Parathyroid adenoma (tissue), 2 donors: ENCODE results near the gene FKBP9.

ENCODE experiments used
- H2AFZ ChIP-seq: fragments of 300-600 bp; sonication (generic); one replicate; pipeline ENCODE4 v1.7.0; 2017; ENCODE audit warnings: antibody characterized with exemption, mild to moderate bottlenecking
- H3K27ac ChIP-seq: fragments of 300-600 bp; sonication (generic); one replicate; pipeline ENCODE4 v1.7.0; 2017
- H3K27me3 ChIP-seq: fragments of 300-600 bp; sonication (generic); one replicate; pipeline ENCODE4 v1.7.0; 2017; ENCODE audit warnings: low read length; ENCODE audit not compliant: control insufficient read depth, insufficient read depth
- H3K36me3 ChIP-seq: fragments of 300-600 bp; sonication (generic); one replicate; pipeline ENCODE4 v1.7.0; 2017; ENCODE audit warnings: low read length; ENCODE audit not compliant: control insufficient read depth, insufficient read depth
- H3K4me1 ChIP-seq: fragments of 300-600 bp; sonication (generic); one replicate; pipeline ENCODE4 v1.7.0; 2017; ENCODE audit warnings: control low read depth
- H3K4me2 ChIP-seq: fragments of 300-600 bp; sonication (generic); one replicate; pipeline ENCODE4 v1.7.0; 2017; ENCODE audit warnings: low read length
- H3K4me3 ChIP-seq: fragments of 300-600 bp; sonication (generic); one replicate; pipeline ENCODE4 v1.7.0; 2017; ENCODE audit warnings: low read depth, low read length
- H3K79me2 ChIP-seq: fragments of 300-600 bp; sonication (generic); one replicate; pipeline ENCODE4 v1.7.0; 2017; ENCODE audit warnings: control low read depth
- H3K9ac ChIP-seq: fragments of 300-600 bp; sonication (generic); one replicate; pipeline ENCODE4 v1.7.0; 2017; ENCODE audit warnings: mild to moderate bottlenecking
- H3K9me3 ChIP-seq: fragments of 300-600 bp; sonication (generic); one replicate; pipeline ENCODE4 v1.7.0; 2017; ENCODE audit warnings: low read length; ENCODE audit not compliant: control insufficient read depth
- TF ChIP-seq, protein P1 (sequence below): fragments of 300-600 bp; sonication (generic); IDR thresholded peaks from one replicate; pipeline ENCODE4 v1.7.0; 2017; ENCODE audit warnings: antibody characterized with exemption, mild to moderate bottlenecking
- donor health status: primary hyperparathyroidism.

The FKBP9 gene

DNA sequence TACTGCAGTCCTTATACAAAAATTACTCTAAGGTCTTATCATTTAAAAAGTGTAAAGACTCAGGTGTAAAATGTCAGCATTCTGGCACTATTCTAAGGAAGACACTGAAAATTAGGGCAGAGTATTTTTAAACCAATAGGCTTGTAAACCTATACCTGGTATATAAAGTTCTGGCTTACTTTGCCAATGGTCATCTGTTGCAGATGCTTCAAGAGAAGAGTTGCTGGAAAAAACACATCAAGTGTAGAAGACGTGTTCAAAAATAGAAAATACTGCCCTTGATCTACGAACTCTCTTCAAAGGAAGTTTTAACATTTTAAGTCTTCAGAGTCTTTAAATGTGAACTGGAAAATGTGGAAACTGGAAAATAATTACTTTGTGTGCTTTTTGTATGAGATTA, 81.4 kb downstream of the FKBP9 start:
- Histone ChIP-seq H3K27me3 (no peaks in the 10 kb centered on the region), H3K27ac (no peak overlapping the region), H3K4me2 (no peak overlapping the region), H2AFZ (no peak overlapping the region), H3K4me3 (no peak overlapping the region), H3K36me3 (no peaks in the 10 kb centered on the region), H3K9me3 (no peaks in the 10 kb centered on the region), H3K4me1 (no peaks in the 10 kb centered on the region), H3K9ac (no peak overlapping the region), H3K79me2 (peaks cover 2% of the 10 kb centered on the region)
- TF ChIP-seq, protein P1, sequence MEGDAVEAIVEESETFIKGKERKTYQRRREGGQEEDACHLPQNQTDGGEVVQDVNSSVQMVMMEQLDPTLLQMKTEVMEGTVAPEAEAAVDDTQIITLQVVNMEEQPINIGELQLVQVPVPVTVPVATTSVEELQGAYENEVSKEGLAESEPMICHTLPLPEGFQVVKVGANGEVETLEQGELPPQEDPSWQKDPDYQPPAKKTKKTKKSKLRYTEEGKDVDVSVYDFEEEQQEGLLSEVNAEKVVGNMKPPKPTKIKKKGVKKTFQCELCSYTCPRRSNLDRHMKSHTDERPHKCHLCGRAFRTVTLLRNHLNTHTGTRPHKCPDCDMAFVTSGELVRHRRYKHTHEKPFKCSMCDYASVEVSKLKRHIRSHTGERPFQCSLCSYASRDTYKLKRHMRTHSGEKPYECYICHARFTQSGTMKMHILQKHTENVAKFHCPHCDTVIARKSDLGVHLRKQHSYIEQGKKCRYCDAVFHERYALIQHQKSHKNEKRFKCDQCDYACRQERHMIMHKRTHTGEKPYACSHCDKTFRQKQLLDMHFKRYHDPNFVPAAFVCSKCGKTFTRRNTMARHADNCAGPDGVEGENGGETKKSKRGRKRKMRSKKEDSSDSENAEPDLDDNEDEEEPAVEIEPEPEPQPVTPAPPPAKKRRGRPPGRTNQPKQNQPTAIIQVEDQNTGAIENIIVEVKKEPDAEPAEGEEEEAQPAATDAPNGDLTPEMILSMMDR = no peak

DNA sequence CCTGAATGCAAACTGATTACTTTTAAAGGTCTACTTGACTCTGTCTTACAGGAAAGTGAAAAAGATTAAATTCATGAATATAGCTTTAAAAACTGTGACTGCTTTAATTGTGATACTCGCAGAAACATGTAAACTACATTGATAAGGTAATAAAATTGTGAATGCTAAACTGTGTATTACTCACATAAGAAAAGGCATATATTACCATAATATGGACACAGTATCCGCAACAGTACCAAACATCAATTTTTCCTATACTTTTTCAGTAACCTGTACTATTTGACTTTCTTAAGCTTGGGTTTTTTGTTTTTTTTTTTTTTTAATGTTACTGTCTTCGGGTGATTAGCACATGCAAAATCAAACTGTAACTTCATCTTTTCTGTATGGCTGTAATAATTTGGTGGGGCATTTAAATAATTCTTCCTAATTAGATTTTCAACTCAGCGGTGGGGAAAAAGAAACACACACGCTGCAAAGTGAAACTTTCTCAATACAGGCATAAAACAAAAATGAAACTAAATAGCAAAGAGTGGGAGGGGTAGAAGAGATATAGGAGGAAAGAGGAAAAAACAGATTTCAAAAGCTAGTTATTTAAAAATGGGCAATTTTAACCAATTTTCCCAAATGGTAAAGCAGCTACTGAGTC, 82.1 kb downstream of the FKBP9 start:
- peaks cover 2% of the 10 kb centered on the region for H3K79me2 ChIP-seq
- H3K27ac ChIP-seq = no peak overlapping the region
- H3K36me3 ChIP-seq = no peaks in the 10 kb centered on the region
- no peak overlapping the region for H3K9ac ChIP-seq
- H3K9me3 ChIP-seq = no peaks in the 10 kb centered on the region
- H3K4me1 ChIP-seq = no peaks in the 10 kb centered on the region
- no peak overlapping the region for H2AFZ ChIP-seq
- peak overlapping the region; percentile 52 for H3K4me2 ChIP-seq
- TF ChIP-seq, protein P1 = no peak
- H3K27me3 ChIP-seq = no peaks in the 10 kb centered on the region
- peak overlapping the region; percentile 32 for H3K4me3 ChIP-seq

DNA sequence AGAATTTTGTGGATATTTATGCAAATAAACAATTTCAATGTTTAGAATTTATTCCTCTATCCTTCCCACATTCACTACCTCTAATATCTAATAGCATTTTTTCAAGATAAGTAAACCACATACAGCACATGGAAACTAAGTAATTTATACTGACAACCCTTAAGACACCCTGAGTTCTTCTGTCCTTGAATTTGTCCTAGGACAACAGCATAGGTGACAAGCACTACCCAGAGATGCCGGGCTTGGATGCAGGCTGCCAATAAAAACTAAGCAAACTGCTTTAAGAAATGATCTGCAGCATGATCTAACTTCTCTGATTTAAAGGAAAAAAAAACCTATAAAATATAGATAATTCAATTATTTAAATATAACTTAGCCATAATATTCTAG, 82.7 kb downstream of the FKBP9 start:
- no peak overlapping the region for H3K9ac ChIP-seq
- no peaks in the 10 kb centered on the region for H3K36me3 ChIP-seq
- peaks cover 2% of the 10 kb centered on the region for H3K79me2 ChIP-seq
- no peaks in the 10 kb centered on the region for H3K4me1 ChIP-seq
- H2AFZ ChIP-seq = no peak overlapping the region
- peak overlapping the region; percentile 32 for H3K4me3 ChIP-seq
- no peaks in the 10 kb centered on the region for H3K27me3 ChIP-seq
- H3K9me3 ChIP-seq = no peaks in the 10 kb centered on the region
- peak overlapping the region; percentile 52 for H3K4me2 ChIP-seq
- TF ChIP-seq, protein P1 = no peak
- H3K27ac ChIP-seq = no peak overlapping the region

DNA sequence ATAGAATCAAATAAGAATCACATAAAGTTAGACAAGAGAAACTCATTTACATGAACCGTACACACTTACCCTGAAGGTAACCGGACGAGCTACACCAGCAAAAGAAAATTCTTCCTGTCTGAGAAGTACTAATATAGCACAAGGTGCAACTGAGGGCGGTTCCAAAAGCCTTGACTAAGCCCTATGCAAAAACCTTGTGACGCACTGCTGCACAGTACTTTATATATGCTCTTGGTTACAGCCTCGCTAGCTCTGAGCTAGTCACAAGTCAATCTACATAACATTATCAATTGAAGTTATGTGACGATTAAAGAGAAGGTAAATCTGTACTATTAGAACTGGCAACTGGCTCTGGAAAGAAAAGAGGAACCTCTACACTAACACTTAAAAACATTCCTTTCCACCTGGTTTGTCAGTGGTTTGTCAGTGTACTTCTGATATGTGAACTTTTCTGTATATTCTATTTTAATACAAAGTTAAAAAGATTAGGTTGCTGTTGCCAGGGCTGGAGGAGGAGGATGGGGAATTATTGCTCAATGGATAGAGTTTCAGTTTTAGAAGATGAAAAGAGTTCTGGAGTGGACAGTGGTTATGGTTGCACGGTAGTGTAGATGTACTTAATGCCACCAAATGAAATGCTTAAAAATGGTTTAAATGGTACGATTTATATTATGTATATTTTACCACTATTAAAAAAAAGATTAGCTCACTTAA, 83.7 kb downstream of the FKBP9 start:
- H3K27ac ChIP-seq = no peak overlapping the region
- no peaks in the 10 kb centered on the region for H3K27me3 ChIP-seq
- no peak overlapping the region for H3K9ac ChIP-seq
- TF ChIP-seq, protein P1 = no peak
- H3K79me2 ChIP-seq = peaks cover 2% of the 10 kb centered on the region
- H3K36me3 ChIP-seq = no peaks in the 10 kb centered on the region
- H2AFZ ChIP-seq = no peak overlapping the region
- H3K4me3 ChIP-seq = no peak overlapping the region
- no peaks in the 10 kb centered on the region for H3K9me3 ChIP-seq
- H3K4me2 ChIP-seq = no peak overlapping the region
- no peaks in the 10 kb centered on the region for H3K4me1 ChIP-seq
